HK-2 (cell line): ENCODE results near the gene WDTC1.
"Not testable (repeated sequence)": the region's sequence is repeated elsewhere in the genome, so short reads cannot be mapped to it uniquely, and the experiment has no call there.

Experiments
- DNase-seq: peaks from one replicate; pipeline ENCODE4 v3.0.0-alpha.2; 2018; ENCODE audit not compliant: unreplicated experiment

Gene WDTC1

GRCh38 chr1:27234049-27234882 lies at the start of gene WDTC1:
WDTC1 (plus strand) TSS chr1:27234632; CDS start chr1:27261055, 26,423 bp downstream.
- DNase-seq, result peak; percentile 98

GRCh38 chr1:27184665-27185064 lies 49.8 kb upstream of the WDTC1 start:
- DNase-seq, result not testable (repeated sequence)

GRCh38 chr1:27192039-27192529 lies 42.3 kb upstream of the WDTC1 start:
- no peak for DNase-seq

- no peak for DNase-seq
Observed at GRCh38 chr1:27193194-27193593, 41.2 kb upstream of the WDTC1 start.

- DNase-seq, result no peak
Observed at GRCh38 chr1:27201295-27201694, 33.1 kb upstream of the WDTC1 start.

- no peak for DNase-seq
Observed at GRCh38 chr1:27203946-27204345, 30.5 kb upstream of the WDTC1 start.

GRCh38 chr1:27207238-27207637 lies 27.2 kb upstream of the WDTC1 start:
- DNase-seq, result not testable (repeated sequence)

- not testable (repeated sequence) for DNase-seq
Observed at GRCh38 chr1:27208143-27208850, 26.1 kb upstream of the WDTC1 start.

- no peak for DNase-seq
Observed at GRCh38 chr1:27216466-27216865, 18.0 kb upstream of the WDTC1 start.

- DNase-seq, result no peak
Observed at GRCh38 chr1:27217401-27217800, 17.0 kb upstream of the WDTC1 start.

GRCh38 chr1:27218736-27219135 lies 15.7 kb upstream of the WDTC1 start:
- no peak for DNase-seq

GRCh38 chr1:27220096-27220495 lies 14.3 kb upstream of the WDTC1 start:
- DNase-seq, result no peak

GRCh38 chr1:27220702-27221497 lies 13.5 kb upstream of the WDTC1 start:
- DNase-seq, result not testable (repeated sequence)

GRCh38 chr1:27225621-27226020 lies 8.8 kb upstream of the WDTC1 start:
- DNase-seq, result no peak

GRCh38 chr1:27227765-27228164 lies 6.7 kb upstream of the WDTC1 start:
- no peak for DNase-seq

- DNase-seq, result no peak
Observed at GRCh38 chr1:27233667-27234048, 774 bp upstream of the WDTC1 start.

- no peak for DNase-seq
Observed at GRCh38 chr1:27235827-27236226, 1.4 kb downstream of the WDTC1 start.

GRCh38 chr1:27237112-27237511 lies 2.7 kb downstream of the WDTC1 start:
- DNase-seq, result no peak

- DNase-seq, result no peak
Observed at GRCh38 chr1:27238032-27238431, 3.6 kb downstream of the WDTC1 start.

GRCh38 chr1:27241677-27242076 lies 7.2 kb downstream of the WDTC1 start:
- DNase-seq, result no peak

GRCh38 chr1:27243665-27244064 lies 9.2 kb downstream of the WDTC1 start:
- DNase-seq, result not testable (repeated sequence)

- DNase-seq, result no peak
Observed at GRCh38 chr1:27246194-27246593, 11.8 kb downstream of the WDTC1 start.
